Colon (tissue), 2 donors: ENCODE measurements around the gene TRAPPC5.
"Not testable (repeated sequence)": the region's sequence is repeated elsewhere in the genome, so short reads cannot be mapped to it uniquely, and the experiment has no call there.

Experiments used
- FAIRE-seq: peaks from 2 replicates; lab custom pipeline; 2012; peaks lifted over from hg19 to GRCh38; lab: Jason Lieb, UNC
- donor health status: control.
- donor health status: control.

Gene TRAPPC5

DNA sequence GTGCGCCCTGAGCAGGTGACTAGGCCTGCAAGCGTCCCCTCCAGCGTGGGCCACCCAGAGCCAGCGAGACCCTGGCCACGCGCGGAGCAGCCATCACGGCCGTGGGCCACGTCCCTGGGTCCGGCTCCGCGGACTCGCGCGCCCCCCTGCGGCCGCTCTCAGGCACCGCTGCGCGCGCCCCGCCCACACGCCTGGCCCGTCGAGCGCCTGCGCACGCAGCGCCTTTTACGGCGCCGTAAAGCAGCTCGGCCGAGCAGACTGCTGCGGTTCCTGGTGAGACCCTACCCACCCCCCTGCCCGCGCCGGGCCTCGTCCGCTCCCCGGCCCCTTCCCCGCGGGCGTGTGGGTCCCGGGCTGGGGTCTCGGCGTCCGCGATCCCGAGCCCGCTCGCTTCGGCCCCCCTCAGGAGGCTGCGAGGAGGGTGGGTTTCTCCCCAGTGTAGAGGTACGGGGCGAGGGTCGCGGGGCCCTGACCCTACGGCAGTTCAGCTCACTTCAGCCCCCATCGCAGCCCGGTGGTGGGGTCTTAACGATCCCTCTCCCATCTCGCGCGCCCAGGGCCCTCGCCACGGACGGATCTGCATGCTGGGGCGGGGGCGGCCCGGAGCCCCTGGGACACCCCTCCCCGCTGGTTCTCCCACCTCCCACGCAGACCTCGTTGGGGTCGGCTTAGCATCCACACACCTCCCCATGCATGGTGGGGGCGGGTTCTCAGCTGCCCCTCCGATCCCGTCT, at the start of gene TRAPPC5:
Gene TRAPPC5, plus strand, starts transcription at position 228 of the 734 bp plus-strand sequence. CDS start 1,421 bp downstream, outside the sequence.
- no peak for FAIRE-seq

DNA sequence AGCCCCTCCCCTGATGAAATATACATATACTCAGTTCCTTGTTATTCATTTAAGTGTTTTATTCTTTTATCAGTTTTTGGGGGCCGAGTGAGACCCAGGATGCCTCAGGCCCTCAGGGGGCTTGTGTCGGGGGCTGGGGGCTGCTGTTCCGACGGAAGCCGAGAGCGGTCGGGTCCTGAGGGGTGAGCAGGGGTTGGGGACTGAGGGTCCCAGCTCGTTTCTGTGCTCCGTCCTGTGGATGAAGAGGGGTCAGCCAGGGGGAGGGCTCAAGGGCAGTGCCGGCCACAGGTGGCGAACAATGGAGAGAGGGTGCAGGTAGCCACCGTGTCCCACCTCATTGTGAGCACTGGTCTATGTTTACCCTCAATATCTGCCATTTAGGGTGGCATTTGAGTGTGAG, 49.1 kb upstream of the TRAPPC5 start:
- FAIRE-seq, result no peak

DNA sequence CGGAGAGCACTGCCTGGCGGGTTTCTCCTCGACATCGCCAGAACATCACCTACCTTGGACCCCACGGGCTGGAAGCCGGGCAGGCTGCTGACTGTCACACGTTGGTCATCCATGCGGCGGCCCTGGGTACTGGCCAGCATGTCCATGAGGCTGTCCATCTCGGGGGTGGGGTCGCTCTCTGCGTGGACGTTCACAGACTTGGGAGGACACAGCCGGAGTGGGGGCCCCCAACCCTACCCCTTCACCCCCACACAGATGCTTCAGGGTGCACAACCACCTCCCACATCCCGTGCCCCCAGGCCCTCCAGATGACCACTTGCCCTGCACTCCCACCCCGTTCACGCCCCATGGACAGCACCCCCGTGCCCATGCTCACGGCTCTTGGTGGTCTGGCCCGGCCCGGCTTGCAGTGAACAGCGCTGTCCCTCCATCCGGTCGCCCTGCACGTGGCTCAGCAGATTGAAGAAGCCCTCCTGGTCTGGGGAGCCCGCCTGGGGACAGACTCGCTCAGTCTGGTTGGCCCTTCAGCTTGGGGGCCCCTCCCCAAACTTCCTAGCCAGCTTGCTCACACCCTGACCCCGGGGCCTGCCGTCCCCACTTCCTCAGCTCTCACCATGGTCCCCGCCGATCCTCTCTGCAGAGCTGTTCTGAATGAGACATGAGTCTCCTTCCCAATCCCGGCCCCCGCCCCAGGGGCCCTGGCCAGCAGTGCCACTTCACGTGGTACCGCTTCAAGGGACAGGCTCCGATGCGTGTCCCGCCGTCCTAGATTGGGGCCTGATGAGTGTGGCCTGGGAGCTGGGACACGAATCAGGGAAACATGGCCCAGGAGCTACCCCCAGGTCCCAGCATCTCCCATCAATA, 48.1 kb upstream of the TRAPPC5 start:
- FAIRE-seq, result no peak

DNA sequence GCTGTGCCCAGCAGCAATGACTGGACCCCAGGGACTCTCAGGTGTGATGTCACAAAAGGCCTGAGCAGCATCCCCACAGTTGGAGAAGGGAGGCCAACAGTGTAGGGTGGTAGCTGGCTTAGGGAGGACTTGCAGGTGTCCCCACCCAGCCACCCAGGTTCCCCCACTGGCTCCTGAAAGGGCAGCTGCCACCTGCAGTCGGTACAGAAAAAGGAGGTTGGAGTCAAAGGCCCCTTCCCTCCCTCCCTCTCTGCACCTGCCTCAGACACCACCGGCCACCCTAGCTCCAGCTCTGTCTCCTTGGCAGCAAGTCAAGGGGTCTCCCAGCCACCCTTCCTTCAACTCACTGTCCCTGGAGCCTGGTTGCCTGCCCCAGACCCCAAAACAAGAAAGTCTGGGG, 46.9 kb upstream of the TRAPPC5 start, which contains the start of gene PCP2:
Gene PCP2, minus strand, starts transcription at position 22 of the 400 bp plus-strand sequence. CDS start 262 bp downstream, outside the sequence.
- no peak for FAIRE-seq

DNA sequence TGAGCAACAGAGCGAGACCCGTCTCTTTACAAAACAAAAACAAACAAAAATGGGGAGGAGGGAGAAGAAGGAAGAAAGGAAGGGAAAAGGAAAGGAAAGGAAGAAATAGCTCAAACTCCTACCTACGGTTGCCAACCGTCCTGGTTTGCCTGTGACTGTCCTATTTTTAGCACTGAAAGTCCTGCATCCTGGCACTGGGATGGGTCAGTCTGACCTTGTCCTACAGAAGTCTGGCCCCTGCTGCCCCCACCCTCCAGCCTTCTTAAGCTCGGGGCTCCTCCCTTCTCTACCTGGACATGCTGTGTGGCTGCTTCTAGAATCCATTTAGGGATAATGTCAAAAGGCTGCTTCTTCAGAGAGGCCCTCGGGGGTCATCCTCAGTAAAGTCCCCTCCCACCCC, 45.0 kb upstream of the TRAPPC5 start:
- FAIRE-seq, result no peak

DNA sequence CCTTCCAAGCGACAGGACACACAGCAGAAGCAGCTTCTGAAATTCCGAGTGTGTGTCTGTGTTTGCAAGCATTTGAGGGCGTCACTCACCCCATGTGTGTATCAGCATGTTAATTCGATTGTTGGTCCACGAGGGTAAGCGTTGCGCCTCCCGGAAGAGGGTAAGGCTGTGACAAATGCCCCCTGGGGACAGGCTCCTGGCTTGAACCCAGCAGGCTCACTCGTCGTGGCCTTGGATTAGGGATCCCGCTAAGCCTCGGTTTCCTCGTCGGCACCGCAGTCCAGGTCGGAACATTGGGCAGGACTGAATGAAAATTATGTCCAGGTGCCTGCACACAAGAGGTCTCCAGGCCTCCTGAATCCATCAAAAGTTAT, 44.3 kb upstream of the TRAPPC5 start:
- FAIRE-seq, result no peak

DNA sequence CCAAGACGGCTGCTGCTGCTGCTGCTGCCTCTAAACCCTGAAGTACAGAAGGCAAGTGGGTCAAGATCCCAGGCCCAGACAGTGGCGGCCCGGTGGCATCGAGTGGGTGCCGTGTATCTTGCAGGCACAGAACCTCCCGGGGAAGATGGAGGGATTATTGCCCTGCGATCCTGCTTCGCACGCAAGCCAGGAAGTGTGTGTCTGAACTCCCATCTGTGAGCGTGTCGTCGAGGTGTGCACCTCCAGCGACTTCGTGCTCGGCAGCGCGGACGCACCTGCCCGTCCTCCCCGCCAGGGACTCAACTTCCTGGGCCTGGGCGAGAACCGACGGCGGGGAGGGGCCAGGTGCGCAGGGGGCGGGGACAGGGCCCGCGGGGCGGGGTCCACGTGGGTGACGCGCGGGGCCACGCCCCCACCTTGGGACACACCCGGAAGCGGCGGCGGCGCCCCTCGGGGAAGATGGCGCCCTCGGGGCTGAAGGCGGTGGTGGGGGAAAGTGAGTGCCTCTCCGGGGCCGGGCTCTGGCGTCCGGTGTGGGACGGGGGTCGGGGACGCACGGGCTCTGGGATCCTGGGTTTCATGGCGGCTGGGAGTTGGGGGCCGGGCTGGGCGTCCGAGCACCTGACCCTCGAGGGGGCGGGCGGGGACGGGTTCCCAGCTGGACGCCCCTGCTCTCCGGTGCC, 43.8 kb upstream of the TRAPPC5 start, which contains the start of gene STXBP2:
Gene STXBP2, plus strand, starts transcription at position 420 of the 683 bp plus-strand sequence. Its CDS starts 40 bp downstream, at position 460.
- no peak for FAIRE-seq

DNA sequence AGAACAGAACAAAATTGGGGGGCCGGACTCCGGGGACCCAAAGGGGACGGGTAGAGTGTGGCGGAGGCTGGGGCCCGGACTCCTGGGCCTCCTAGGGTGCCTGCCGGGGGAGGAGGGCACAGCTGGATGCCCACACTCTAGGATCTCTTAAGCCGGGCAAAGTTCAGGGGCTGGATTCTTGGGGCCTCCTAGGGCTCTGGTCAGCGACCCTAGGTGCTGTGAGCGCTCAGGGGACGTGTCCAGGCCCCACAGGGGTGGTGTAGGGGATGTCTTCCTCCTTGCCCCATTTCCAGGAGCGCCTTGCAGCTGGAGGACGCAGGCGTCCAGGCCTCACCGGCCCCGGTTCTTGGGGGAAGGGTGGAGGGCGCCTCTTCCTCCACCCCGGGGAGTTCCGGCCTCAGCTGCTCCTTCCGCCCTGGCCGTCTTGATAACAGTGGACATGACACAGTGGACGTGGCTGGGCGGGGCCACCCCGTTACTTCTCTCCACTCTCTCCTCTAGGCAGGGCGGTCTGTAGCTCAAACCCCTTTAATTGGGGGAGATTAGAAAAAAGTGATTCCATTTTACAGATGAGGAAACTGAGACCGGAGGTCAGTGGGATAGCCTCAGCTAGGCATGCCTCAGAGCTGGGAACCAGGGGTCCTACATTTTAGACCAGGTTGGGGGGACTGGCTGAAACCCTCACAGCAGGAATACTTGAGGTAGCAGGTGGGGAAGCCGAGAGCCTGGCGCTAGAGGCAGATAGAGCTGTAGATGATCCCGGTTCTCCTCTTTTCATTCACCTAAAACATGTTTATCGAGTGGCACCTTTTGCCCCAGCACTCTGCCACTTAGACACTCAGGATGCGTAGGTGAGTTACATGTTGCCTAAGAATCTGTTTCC, 43.0 kb upstream of the TRAPPC5 start:
- FAIRE-seq, result no peak

DNA sequence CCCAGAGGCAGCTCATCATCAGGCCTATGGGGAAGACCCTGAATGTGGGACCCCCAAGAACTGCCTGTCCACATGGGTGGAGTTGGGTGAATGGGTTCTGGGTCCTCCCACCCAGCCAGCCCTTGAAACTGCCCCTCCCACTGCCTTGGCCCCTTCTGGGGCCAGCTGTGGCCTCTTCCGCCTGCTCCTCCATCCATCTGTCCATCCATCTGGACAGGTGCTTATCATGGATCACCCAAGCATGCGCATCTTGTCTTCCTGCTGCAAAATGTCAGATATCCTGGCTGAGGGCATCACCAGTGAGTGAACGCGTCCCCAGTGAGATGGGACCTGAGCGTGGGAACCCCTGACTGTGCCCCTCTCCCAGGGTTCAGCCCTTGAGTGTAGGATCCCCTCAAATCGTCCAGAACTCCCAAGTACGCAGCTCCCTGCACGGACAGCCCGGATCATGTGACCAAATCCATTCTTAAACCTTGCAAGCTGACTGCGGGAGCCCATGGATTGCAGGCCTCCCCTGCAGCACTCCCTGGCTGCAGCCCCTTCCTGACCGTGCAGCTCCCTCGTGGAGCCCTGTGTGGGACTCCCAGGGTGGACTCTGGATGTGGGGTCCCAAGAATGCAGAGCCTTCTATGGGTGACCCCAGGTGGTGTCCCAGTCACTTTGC, 41.7 kb upstream of the TRAPPC5 start:
- no peak for FAIRE-seq

DNA sequence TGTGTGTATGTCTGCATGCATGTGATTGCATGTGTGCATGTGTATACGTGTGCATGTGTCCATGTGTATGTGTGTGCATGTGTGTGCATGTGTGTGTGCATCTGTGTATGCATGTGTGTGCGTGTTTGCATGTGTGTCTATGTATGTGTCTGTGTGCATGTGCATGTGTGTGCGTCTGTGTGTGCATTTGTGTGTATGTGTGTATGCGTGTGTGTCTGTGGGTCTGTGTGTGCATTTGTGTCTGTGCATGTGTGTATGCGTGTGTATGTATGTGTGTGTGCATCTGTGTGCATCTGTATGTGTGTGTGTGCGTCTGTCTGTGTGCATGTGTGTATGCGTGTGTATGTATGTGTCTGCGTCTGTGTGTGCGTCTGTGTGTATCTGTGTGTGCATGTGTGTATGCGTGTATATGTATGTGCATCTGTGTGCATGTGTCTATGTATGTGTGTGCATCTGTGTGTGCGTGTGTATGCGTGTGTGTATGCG, 40.7 kb upstream of the TRAPPC5 start:
- FAIRE-seq, result no peak

DNA sequence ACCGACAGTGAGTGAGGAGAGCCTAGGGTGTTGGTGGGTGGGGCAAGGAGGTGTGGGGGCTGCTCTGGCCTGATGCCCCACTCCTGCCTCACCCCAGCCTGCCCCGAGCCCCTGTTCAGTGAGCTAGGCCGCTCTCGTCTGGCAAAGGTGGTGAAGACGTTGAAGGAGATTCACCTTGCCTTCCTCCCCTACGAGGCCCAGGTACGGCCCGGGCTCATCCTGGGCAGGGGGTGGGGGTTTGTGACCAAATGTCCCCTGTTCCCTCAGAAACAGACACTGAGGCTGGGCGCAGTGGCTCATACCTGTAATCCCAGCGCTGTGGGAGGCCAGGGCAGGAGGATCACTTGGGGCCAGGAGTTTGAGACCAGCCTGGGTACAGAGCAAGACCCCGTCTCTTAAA, 39.8 kb upstream of the TRAPPC5 start:
- no peak for FAIRE-seq

DNA sequence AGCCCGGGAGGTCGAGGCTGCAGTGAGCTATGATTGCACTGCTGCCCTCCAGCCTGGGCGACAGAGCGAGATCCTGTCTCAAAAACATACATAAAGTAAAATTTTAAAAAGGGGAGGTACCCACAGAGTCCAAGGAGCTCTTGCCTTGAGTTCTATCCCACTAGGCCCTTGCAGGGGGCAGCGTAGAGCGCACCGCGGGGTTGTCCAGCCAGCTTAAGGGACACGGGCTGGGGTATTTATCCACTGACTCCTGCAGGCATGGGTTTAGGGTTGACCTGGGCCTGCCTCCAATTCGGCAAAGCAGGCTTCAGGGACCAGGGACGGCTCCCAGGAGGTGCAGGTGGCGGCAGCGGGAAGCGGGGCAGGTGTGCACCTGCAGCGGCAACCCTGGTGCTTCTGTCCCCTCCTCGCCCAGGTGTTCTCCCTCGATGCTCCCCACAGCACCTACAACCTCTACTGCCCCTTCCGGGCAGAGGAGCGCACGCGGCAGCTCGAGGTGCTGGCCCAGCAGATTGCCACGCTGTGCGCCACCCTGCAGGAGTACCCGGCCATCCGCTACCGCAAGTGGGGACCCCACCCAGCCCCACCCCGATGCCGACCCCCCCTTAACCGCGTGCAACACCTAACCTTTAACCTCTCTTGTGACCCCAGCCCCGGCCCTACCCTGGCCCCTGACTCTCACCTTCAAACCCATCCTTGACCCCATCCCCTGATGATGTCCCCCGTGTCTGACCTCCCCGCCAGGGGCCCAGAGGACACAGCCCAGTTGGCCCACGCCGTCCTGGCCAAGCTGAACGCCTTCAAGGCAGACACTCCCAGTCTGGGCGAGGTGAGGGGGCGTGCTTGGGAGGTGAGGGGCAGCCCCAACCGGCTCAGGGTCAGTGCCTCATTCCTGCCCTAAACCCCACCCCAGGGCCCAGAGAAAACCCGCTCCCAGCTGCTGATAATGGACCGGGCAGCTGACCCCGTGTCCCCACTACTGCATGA, 39.0 kb upstream of the TRAPPC5 start:
- no peak for FAIRE-seq

DNA sequence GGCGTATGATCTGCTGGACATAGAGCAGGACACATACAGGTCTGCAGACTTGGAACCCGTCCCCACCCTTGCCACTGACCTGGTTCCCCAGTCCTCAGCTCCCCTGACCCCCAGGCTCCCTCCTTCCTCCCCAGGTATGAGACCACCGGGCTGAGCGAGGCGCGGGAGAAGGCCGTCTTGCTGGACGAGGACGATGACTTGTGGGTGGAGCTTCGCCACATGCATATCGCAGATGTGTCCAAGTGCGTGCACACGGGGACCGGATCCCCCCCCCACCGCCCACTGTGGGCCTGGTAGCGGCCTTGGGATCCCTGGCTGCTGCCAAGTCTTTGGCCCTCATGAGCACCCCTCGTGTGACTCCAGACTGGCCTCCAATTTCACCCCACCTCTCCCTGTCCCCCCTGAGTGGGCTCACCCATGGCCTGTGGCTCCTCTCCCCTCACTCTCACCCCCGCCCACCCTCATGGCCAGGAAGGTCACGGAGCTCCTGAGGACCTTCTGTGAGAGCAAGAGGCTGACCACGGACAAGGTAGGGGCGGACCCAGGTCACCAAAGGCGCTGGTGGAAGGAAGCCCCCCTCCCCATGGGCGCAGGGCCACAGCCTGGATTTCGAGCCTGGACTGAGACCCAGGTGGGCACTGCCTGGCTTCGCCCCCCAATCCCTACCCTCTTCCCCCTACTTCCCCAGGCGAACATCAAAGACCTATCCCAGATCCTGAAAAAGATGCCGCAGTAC, 38.2 kb upstream of the TRAPPC5 start:
- FAIRE-seq, result no peak

DNA sequence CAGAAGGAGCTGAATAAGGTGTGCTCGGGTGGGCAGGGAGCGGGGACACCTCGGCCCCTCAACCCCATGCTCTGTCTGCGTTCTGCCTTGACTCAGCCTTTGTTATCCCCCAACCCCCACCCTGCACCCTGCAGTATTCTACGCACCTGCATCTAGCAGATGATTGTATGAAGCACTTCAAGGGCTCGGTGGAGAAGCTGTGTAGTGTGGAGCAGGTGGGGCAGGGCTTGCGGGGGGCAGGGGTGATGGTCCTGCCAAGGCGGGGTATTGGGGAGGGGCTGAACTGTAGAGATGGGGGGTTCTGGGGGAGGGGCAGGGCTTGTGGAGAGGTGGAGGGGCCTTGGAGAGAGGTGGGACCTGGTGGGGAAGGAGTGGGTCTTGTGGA, 37.6 kb upstream of the TRAPPC5 start:
- no peak for FAIRE-seq

DNA sequence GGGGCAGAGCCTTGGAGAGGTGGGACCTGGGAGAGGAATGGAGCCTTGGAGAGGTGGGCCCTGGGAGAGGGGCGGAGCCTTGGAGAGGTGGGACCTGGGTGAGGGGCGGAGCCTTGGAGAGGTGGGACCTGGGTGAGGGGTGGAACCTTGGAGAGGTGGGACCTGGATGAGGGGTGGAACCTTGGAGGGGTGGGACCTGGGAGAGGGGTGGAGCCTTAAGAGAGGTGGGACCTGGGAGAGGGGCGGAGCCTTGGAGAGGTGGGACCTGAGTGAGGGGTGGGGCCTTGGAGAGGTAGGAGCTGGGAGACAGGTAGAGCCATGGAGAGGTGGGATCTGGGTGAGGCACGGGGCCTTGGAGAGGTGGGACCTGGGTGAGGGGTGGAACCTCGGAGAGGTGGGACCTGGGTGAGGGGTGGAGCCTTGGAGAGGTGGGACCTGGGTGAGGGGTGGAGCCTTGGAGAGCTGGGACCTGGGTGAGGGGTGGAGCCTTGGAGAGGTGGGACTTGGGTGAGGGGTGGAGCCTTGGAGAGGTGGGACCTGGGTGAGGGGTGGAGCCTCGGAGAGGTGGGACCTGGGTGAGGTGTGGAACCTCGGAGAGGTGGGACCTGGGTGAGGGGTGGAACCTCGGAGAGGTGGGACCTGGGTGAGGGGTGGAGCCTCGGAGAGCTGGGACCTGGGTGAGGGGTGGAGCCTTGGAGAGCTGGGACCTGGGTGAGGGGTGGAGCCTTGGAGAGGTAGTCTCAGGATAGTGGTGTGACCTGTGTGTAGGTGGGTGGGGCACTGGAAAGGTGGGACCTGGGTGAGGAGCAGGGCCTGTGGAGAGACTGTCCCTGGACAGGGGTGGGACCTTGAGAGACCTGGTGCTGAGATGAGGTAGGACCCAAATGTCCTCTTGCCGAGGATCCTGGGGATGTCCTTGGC, 36.7 kb upstream of the TRAPPC5 start:
- FAIRE-seq, result not testable (repeated sequence)

DNA sequence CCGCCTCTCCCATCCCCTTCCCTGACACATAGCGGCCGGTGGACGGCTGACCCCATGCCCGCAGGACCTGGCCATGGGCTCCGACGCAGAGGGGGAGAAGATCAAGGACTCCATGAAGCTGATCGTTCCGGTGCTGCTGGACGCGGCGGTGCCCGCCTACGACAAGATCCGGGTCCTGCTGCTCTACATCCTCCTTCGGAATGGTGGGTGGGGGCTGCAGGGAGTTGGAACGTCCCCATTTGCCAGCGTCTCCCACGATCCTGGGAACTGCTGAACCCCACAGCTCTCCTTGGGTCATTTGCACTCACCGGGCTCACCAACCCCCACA, 36.1 kb upstream of the TRAPPC5 start:
- FAIRE-seq, result no peak

DNA sequence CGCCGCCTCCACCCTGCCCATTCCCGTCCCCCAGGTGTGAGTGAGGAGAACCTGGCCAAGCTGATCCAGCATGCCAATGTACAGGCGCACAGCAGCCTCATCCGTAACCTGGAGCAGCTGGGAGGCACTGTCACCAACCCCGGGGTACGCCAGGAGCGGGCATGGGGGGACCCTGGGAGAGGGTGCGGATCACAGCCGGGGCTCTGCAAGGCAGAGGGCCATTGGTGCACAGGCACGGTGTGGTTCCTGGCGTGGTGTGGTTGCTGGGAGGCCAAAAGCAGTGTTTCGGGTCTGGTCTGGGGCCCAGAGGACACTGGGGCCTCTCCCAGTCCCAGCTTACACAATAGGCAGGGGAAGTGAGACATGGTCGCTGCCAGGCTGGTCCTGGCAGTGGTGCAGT, 35.5 kb upstream of the TRAPPC5 start:
- no peak for FAIRE-seq
